A549 treated with AZD9567 at 1 μM for 4 hours (cell line): ENCODE data around the gene INSIG2. TPM values are rescaled to one million over a fixed set of nuclear protein-coding genes. Genes with fewer than 3 reads are reported as not detected.

Source experiments
- total RNA-seq: library from RNA; stranded (reverse); fragments of 200-300 nt; extraction: Qiagen RNA extraction; gene quantifications from 5 replicates; pipeline ENCODE4 v1.2.3, GENCODE V29; 2022; ENCODE audit not compliant: insufficient read depth

INSIG2 gene
- 8.3 to 13.3 TPM (median 12.0 TPM) in 5 replicates for total RNA-seq

DNA sequence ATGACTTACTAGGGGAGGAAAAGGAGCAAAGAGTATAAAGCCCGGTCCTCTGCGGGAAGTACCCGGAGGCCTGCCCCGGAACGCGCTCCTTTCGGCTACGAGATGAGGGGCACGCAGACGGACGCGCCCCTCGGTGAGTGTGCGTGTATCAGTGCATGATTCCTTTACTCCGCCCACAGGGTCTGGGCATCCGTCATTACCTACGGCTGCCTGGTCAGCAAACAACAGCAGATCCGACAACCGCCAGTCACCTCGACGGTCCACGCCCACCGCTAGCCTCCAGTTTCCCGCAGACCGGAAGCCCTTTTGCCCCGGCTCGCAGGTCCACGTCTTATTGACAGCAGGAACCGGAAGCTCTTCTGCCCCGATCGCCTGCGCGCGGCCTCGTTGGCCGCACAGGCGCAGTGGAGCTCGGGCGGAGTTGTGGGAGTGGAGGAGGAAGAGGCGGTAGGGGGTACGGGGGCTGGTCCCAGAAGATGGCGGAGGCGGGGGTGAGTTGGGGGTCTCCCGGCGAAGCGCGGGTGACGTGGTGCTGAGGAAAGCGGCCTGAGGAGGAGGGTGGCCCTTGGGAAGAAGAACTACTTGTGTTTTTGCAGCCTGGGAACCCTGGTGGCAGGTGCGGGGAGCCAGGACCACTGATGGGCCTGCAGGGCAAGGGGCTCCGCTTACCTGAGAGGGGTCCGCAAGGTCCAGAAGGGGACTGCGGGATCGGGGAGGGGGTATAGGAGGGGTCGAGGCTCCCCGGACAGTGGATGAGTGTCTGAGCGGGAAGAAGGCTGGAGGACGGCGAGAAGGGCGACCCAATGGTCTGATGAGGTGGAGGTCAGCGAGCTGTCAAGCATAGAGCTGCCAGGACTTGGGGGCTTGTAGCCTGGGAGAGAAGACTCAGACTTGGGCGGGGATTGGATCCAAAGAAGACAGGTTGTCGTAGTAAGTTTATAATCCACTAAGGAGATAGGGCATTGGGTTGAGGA is at the start of gene INSIG2:
TSS of gene INSIG2 (plus strand) at position 421 of the 974 bp plus-strand sequence. CDS start 8,086 bp downstream, outside the sequence.

Other genes with a start within 250 kb of the INSIG2 start
- gene CCDC93, start 74.4 kb upstream of the INSIG2 start, total RNA-seq, result 12.0 to 42.6 TPM (median 14.6 TPM) in 5 replicates